GM21390 (cell line): ENCODE data around the gene ITIH3.

Experiments used
- ATAC-seq: cut with Tn5 transposase; IDR thresholded peaks from one replicate; pipeline ENCODE4 v1.9.1; 2021; ENCODE audit not compliant: unreplicated experiment

The ITIH3 gene

GRCh38 chr3:52843108-52843865 lies 48.7 kb downstream of the ITIH3 start:
- no peak for ATAC-seq

GRCh38 chr3:52843881-52844280 lies 49.3 kb downstream of the ITIH3 start:
- no peak for ATAC-seq

GRCh38 chr3:52844290-52844975 lies 49.8 kb downstream of the ITIH3 start:
- ATAC-seq: no peak

DNA sequence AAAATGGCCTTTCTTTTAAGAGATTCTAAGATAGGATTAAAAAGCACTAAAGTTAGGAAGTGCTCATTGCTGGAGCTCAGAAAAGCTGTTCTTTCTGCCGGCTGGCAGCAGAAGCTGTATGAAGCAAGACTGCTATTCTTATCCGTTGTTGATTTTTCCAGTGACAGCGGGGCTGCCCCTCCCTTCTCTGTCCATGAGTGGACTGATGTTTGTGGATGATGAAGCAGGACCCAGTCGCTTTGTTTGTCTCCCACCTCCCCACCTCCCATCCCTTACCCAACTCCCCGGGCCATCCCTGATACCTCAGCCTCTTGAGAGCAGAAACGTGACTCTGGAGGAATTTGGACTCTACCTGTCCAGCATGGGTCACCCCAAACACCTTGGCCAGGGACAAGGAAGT lies 50.6 kb downstream of the ITIH3 start:
- no peak for ATAC-seq

DNA sequence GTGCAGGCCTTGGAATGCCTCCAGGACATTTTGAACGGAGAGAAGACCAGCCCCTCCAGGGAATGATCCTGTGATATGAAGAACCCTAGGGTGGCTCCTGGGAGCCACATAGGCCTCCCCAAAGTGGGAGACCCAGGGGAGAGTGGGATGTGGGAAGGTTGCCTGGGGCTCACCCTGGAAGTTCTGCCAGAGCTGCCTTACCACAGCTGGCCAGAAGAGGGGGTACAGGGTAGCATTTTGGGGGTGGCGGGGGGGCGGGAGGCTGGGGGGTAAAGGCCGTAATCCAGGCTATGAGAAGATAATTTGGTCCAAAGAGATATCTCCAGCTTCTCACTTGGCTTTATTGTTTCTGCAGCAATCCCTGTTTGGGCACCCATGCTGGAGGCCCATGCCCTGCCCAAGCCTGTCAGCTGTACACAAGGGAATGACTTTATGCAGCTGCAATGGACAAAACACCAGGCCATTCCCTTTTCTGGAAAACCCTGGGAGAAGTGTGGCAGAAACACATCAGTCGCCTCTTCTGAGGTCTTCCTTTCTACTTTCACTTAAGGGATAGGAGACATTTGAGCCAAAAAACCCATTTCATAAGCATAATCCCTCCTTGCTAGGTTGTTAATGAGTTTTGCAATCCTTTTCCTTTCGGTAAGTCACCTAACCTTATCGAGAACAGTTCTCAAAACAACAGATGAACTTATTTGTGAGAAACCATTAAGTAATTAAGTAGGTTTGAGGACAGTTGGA lies 51.3 kb downstream of the ITIH3 start:
- no peak for ATAC-seq

- ATAC-seq: no peak
Measured at GRCh38 chr3:52846432-52846965, 51.9 kb downstream of the ITIH3 start.

- ATAC-seq: no peak
Measured at GRCh38 chr3:52847241-52847640, 52.6 kb downstream of the ITIH3 start.

GRCh38 chr3:52847726-52848125 lies 53.1 kb downstream of the ITIH3 start:
- ATAC-seq: no peak

DNA sequence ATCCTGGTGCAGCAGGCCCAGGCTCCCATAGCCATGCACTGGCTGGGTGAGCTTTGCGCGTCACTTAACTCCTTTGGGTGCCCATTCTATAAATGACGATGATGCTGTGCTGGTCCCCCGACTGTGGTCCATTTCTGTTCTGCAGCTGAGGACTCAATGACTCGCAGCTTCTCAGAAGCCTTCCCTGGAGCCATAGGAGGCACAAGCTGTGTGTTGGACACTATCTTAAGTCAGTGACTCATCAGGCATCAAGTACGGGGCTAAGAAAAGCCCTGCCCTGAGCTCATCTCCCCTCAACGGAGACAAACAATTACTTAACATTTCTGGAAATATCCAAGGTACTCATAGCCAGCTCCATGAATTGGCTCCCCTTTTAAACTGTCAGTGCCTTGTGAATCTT lies 54.0 kb downstream of the ITIH3 start:
- ATAC-seq: no peak

DNA sequence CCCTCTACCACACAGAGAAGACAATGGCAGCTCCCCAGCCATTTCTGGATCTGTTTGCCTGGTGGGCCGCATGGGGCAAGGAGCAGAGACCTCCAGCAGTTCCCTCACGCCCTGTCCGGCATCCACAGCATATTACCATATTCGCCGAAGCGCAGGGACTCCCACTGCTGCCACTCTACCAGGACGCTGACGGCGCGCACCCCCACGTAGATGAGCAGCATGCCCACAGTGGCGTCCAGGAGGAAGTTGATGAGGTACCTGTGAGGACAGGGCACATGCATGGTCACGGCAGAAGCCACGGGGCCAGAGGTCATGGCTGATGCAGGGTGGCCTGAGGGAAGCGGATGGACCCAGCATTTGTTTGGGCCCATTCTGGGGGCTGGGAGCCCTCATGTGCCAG lies 55.1 kb downstream of the ITIH3 start:
- no peak for ATAC-seq

- no peak for ATAC-seq
Measured at GRCh38 chr3:52851348-52851747, 56.8 kb downstream of the ITIH3 start.

DNA sequence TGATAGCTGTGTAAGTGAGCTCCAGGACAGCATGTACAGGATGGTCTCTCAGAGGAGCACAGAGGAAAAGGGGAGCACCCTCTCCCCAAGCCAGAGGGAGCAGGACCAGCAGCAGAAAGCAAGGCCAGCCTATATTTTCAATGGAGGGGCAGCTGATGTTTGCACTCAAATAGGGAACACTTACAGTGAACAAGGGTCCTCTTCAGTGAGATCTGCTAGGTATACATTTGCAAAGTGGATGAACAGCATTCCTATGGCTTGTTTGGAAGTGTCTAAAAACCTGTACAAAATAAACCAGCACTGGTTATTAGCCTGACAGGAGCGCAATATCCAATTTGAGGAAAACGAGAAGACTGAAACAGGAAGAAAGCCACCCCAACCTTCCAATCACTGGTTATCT lies 57.8 kb downstream of the ITIH3 start:
- ATAC-seq: no peak

GRCh38 chr3:52854013-52854412 lies 59.4 kb downstream of the ITIH3 start:
- ATAC-seq: no peak

DNA sequence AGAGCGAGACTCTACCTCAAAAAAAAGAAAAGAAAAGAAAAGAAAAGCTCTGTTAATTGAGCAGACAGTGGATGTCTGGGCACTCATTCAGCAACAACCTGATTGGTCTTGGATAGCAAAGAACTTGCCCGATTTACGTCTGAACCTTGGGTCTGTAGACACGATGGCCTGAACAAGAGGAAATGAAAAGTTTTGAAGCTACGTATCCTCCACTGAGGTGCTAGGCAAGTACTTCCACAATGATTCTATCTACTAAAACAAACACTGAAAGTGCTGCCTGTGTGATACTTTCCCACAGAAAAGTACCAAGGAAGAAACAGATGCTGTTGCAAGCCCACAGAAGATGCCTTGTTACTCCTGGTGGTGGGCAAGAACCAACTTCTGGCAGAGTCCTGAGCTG lies 62.1 kb downstream of the ITIH3 start:
- ATAC-seq: no peak

DNA sequence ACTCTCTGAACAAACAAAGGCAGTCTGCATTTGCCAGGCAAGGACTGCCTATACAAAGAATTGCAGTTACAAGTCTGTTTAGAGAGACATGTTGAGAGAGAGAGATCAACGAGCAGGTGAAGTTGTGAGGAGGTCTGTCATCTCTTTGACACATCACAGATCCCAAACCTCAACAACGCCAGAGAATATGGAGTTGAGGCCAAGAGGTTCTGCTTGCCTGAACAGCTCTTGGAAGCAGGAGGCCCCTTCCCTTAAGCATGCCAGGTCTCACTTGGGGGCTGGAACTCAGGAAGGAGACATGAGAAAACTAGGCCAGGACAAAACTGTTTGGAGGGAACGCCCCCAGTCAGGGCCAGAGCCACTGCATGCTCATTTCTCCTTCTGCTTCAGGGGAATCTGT lies 62.5 kb downstream of the ITIH3 start:
- ATAC-seq: no peak

GRCh38 chr3:52857864-52858263 lies 63.3 kb downstream of the ITIH3 start:
- no peak for ATAC-seq
